NCI-H2196 (cell line): ENCODE results near the gene PIN1.
A peak's percentile ranks its signal among the peaks of the same experiment; 100 is the strongest.
"Not testable (repeated sequence)": the region's sequence is repeated elsewhere in the genome, so short reads cannot be mapped to it uniquely, and the experiment has no call there.

ENCODE experiments used
- DNase-seq: peaks from one replicate; lab custom pipeline; 2025; ENCODE audit not compliant: unreplicated experiment; lab: John Stamatoyannopoulos, UW

The PIN1 gene

DNA sequence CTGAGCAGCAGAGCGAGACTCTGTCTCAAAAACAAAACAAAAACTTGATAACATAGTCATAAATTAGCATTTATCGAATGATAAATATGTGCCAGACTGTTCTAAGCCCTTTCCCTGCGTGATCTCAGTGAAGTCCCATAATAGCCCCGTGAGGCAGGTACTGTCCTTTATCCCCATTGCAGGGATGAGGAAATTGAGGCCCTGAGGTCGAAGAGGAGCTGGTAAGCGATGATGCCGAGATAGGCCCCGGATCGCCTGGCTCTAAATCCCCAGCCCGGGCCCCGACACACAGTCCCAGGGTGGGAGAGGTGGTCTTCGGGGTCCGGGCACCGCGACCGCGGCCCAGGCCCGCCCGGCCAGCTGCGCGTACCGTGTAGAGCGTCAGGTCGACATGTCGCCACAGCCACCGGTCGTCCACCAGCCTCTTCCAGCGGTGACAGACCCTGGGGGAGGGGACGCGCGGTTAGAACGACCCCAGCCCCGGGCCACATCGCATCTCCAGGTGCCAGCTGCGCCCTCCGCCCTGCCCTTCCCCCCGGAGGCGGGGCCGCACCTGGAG lies 16.9 kb upstream of the PIN1 start:
- no peak for DNase-seq

- DNase-seq: peak; percentile 100
Observed at GRCh38 chr19:9818734-9819595, 16.2 kb upstream of the PIN1 start, which contains the start of gene FBXL12. TSS of gene FBXL12 (minus strand) at chr19:9819079. CDS start at chr19:9818813, 266 bp downstream.

- DNase-seq: no peak
Observed at GRCh38 chr19:9819596-9819909, 15.6 kb upstream of the PIN1 start.

- DNase-seq: not testable (repeated sequence)
Observed at GRCh38 chr19:9820034-9820433, 15.1 kb upstream of the PIN1 start.

DNA sequence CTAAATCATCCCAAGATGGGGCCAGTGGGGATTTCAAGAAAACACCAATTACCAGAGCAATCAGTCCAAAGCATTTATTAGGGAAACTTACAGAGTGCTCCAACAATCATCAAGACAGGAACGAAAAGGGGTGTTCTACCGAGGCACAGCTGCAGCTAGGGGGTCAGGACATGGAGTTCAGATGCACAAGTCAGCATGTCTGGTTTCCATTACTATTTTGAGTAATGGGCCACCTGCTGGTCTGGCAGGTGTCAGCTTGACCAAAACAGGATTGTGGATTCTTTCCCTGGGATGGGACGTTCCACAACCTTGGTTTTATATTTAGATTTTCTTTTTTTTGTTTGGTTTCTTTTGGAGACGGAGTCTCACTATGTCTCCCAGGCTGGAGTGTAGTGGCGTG lies 11.3 kb upstream of the PIN1 start:
- DNase-seq: no peak

DNA sequence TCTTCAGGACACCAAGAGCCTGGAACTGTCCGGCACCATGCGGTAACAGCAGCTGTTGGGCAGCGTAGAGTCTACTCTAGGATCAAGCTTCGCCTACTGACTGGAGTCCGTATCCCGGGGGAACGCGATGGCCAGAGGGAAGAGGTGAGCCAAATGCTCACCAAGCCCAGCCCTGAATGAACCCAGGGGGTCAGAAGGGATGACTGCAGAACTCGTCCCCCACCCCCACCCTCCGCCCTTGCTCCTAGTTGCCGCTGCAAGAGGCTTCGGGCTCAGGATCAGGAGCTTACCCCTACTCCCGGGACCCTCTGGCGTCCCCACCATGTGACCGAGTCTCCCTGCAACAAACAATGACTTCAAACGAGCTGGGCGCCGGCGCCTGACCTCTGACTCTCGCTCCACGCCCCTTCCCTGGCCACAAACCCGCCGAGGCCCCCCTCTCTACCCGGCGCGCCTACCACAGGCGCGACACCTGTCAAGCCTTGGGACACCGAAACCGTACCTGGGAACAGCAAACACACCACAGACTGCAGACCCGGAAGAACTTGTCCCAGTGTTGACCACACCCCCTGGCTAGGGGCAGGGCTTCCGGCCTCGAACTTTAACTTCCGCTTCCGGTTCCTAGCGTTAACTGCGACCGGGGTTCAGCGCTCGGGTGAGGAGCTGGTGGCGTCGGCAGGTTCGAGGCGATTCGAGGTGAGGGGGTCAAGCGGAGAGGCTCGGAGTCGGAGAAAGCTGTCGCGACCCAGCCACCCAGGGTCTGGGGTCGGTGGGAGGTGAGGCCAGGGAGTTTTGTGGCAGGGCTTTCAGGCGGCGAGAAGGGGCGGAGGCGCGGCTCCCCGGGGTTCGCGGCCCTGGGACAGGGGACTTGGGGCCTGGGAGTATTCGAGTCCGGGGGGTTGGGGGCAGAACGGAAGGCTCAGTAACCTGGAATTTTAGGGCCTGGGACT lies 7.6 kb upstream of the PIN1 start, which contains the start of gene UBL5:
Gene UBL5, plus strand, starts transcription at position 630 of the 950 bp plus-strand sequence. CDS start 420 bp downstream, outside the sequence.
- peak; percentile 92 for DNase-seq

DNA sequence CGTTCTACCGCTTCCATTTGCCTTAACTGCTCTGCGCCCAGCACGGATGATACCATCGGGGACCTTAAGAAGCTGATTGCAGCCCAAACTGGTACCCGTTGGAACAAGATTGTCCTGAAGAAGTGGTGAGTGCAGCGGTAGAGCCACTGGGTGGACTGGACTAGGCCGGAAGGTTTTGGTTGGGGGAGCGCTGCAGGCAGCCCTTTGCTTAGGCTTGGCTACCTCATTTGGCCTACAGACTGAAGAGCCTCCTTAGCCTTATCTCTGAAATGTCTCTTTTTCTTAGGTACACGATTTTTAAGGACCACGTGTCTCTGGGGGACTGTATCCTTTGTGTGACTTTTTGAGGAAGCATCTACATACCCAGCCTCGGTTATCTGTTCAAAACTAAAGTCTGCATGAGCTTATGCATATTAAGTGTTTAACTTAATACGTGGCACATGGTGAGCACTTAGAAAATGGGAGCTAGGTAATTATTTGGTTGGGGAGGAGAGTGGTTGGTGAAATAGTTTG lies 6.5 kb upstream of the PIN1 start:
- DNase-seq: no peak

- DNase-seq: no peak
Observed at GRCh38 chr19:9834307-9834725, 802 bp upstream of the PIN1 start.

DNA sequence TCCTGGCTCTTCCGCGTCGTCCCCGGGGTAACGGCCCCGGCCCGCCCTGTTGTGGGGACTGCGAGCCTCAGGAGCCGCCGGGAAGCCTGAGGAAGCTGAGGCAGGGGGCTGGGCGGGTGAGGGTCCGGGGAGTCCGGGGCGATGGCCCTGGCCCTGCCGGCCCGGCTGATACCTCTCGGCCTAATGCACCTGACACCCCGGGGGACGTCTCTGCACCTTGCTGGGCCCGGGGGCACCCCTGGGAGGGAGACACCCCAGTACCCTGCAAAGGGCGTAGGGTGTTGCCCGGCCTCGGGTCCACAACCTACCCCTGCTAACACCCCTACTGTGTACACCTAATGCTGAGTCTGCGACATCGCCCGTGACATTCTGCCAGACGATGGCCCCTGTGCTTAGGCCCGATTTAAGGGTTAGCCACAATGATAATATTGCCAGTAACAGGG lies 410 bp downstream of the PIN1 start:
- DNase-seq: no peak

GRCh38 chr19:9836021-9836420 lies 903 bp downstream of the PIN1 start:
- DNase-seq: peak; percentile 44

DNA sequence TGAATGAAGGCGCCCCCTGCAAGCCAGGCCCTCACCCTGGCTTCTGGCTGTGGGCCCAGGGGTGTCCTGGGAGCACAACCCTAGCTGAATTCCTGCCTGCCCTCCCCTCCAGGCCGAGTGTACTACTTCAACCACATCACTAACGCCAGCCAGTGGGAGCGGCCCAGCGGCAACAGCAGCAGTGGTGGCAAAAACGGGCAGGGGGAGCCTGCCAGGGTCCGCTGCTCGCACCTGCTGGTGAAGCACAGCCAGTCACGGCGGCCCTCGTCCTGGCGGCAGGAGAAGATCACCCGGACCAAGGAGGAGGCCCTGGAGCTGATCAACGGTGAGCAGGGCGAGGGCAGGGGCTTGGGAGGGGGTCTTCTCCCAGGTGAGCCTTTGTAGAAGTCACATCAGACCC lies 3.2 kb downstream of the PIN1 start:
- DNase-seq: no peak

DNA sequence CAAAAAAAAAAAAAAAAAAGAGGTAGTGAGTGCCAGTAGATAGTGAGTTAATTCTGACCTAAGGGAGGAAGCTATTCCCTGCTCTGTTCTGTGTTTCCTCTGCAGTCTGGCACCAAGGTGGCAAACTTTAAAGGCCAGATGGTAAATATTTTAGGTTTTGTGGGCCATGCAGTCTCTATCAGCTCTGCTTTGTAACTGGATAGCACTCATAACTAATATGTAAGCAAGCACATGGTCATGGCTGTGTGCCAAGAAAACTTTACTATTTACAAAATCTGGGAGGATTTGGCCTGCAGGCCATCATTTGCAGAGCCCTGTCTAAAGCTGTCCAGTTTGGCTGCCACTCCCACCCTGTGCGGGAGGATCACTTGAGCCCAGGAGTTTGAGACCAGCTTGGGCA lies 4.3 kb downstream of the PIN1 start:
- peak; percentile 30 for DNase-seq

- DNase-seq: no peak
Observed at GRCh38 chr19:9842834-9843625, 7.9 kb downstream of the PIN1 start.

DNA sequence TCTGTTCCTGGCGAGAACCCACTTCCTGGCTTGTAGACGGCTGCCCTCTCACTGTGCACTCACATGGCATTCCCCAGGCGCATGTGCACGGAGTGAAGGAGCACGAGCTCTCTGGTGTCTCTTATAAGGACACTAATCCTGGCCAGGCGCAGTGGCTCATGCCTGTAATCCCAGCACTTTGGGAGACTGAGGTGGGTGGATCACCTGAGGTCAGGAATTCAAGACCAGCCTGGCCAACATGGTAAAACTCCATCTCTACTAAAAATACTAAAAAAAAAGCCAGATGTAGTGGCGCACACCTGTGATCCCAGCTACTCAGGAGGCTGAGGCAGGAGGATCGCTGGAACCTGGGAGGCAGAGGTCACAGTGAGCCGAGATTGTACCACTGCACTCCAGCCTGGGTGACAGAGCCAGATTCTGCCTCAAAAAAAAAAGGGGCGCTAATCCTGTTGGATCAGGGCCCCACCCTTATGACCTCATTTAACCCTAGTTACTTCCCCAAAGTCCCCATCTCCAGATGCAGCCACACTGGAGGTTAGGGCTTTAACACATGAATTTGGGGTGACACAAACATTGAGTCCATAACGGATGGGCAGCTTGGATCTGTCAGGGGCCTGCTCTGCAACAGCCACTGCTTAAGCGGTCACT lies 8.6 kb downstream of the PIN1 start:
- not testable (repeated sequence) for DNase-seq

DNA sequence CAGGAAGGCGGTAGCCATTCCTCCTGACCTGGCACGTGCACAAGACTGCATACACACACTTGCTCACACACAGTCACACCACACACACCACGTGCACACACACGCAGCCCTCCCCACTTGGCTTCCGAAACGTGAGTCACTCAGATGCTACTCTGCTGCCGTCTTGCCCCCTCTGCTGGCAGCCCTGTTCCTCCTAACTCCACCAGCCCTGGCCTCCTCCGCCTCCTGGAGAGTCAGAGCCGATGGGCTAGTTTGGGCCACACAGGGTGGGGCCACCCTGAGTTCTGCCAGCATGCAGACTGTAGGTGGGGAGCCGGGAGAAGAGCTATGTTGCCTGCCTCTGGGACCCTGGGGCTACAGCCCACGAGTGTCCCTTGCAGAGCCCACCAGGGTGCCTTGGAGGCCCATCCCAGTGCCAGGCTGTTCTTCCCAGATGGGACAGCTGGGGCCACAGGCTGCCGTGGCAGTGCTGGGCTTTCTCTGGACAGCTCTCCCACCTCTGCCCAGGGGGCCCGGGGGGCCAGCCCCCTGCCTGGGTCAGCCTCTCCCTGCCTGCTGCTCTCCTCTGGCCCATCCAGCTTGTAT lies 12.1 kb downstream of the PIN1 start:
- DNase-seq: peak; percentile 36

- DNase-seq: peak; percentile 10
Observed at GRCh38 chr19:9848060-9848459, 12.9 kb downstream of the PIN1 start.

DNA sequence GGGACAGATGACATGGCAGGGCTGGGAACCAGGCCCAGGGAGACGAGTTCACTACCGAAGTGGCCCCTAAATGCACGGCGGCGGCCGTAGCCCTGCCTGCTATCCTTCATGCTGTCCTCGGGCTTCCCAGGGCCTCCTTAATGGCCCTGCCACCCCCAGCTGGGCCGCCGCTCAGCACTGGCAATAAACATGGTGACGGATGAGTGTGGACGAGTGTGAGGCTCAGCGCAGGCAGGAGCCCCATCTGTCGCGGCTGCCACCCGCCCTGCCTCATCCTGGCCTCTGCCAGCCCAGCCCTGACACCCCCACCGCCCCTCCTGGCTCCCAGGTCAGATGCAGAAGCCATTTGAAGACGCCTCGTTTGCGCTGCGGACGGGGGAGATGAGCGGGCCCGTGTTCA lies 13.6 kb downstream of the PIN1 start:
- no peak for DNase-seq

GRCh38 chr19:9849791-9850190 lies 14.7 kb downstream of the PIN1 start:
- DNase-seq: no peak

- no peak for DNase-seq
Observed at GRCh38 chr19:9850235-9850959, 15.3 kb downstream of the PIN1 start.
